ENCODE results near the gene CACNA1A.
A peak's percentile ranks its signal among the peaks of the same experiment; 100 is the strongest.
"Not testable (repeated sequence)": the region's sequence is repeated elsewhere in the genome, so short reads cannot be mapped to it uniquely, and the experiment has no call there.

CACNA1A gene

DNA sequence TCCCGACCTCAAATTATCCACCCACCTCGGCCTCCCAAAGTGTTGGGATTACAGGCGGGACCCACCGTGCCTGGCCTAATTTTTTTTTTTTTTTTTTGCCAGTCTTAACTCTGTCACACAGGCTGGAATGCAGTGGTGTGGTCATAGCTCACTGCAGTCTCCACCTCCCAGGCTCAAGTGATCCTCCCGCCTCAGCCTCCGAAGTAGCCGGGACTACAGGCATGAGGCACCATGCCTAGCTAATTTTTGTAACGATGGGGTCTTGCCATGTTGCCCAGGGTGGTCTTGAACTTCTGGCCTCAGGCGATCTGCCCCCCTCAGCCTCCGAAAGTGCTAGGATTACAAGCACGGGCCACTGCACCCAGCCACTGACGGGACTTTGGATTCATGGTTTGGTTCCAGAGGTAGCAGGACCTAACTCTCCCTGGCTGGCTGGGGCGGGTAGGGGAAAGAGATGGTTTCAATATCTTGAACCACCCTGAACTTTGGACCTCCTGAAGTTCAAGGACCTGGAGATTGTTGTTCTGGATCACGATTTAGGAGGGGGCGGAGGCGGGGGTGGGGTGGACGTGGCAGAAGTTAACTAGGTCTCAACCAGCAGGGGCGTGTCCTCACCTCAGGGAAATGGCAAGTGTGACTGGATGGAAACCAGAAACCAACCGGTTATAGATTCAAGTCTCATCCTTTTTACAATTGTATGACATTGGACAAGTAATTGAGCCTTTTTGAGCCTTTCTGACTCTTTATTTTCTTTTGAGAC is 315.3 kb downstream of the CACNA1A start:
- ChIA-PET POLR2A (no interaction called here), CTCF (interaction anchor here (1.3 kb wide), 1 partner anchor 35 kb away, joined by 3 read pairs; no protein-coding TSS in a partner anchor)
- DNase-seq (ENCODE audit: extremely low spot score), result no peak
- TF ChIP-seq, protein P1, sequence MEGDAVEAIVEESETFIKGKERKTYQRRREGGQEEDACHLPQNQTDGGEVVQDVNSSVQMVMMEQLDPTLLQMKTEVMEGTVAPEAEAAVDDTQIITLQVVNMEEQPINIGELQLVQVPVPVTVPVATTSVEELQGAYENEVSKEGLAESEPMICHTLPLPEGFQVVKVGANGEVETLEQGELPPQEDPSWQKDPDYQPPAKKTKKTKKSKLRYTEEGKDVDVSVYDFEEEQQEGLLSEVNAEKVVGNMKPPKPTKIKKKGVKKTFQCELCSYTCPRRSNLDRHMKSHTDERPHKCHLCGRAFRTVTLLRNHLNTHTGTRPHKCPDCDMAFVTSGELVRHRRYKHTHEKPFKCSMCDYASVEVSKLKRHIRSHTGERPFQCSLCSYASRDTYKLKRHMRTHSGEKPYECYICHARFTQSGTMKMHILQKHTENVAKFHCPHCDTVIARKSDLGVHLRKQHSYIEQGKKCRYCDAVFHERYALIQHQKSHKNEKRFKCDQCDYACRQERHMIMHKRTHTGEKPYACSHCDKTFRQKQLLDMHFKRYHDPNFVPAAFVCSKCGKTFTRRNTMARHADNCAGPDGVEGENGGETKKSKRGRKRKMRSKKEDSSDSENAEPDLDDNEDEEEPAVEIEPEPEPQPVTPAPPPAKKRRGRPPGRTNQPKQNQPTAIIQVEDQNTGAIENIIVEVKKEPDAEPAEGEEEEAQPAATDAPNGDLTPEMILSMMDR (IDR thresholded peaks at IDR 0.05; ENCODE audit: control extremely low read depth, extremely low read depth, low read depth, missing control alignments), result no peak

DNA sequence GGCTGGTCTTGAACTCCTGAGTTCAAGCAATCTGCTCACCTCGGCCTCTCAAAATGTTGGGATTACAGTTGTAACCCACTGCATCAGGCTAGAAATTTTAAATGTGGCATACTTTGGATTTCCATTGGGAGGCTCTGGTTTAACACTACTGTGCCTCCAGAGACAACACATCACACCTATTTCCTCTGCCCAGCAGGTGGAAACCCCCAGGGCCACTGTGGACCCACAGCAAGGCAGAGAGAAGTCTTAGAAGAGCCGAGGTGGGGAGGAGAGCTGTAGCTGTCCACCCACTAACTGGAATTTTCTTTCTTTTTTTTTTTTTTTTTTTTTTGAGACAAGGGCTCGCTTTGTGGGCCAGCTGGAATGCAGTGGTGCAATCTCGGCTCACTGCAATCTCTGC is 316.7 kb downstream of the CACNA1A start:
- DNase-seq (ENCODE audit: extremely low spot score), result no peak
- TF ChIP-seq, protein P1 (IDR thresholded peaks at IDR 0.05; ENCODE audit: control extremely low read depth, extremely low read depth, low read depth, missing control alignments), result no peak
- ChIA-PET CTCF (no interaction called here), POLR2A (no interaction called here)

DNA sequence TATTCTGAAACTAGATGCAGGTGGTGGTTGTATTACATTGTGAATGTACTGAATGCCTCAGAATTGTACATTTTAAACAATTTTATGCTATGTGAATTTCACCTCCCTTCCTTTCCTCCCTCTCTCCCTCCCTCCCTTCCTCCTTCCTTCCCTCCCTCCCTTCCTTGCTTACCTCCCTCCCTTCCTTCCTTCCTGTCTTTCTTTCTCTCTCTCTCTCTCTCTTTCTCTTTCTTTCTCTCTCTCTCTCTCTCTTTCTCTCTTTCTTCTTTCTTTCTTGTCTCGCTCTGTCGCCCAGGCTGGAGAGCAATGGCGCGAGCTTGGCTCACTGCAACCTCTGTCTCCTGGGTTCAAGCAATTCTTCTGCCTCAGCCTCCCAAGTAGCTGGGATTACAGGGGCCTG is 318.9 kb downstream of the CACNA1A start:
- TF ChIP-seq, protein P1 (IDR thresholded peaks at IDR 0.05; ENCODE audit: control extremely low read depth, extremely low read depth, low read depth, missing control alignments), result no peak
- ChIA-PET POLR2A (no interaction called here), CTCF (no interaction called here)
- DNase-seq (ENCODE audit: extremely low spot score), result no peak

DNA sequence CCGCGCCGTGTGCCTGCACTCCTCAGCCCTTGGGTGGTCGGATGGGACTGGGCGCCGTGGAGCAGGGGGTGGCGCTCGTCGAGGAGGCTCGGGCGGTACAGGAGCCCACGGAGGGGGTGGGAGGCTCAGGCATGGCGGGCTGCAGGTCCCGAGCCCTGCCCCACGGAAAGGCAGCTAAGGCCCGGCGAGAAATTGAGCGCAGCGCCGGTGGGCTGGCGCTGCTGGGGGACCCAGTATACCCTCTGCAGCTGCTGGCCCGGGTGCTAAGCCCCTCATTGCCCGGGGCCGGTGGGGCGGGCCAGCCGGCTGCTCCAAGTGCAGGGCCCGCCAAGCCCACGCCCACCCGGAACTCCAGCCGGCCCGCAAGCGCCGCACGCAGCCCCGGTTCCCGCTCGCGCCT is 319.6 kb downstream of the CACNA1A start:
- POLR2A ChIA-PET, result interaction anchor here (0.6 kb wide), 1 partner anchor 8 kb away, joined by 8 read pairs; no protein-coding TSS in a partner anchor
- DNase-seq (ENCODE audit: extremely low spot score), result not testable (repeated sequence)
- CTCF ChIA-PET, result interaction anchor here (1.0 to 1.9 kb wide), 2 partner anchors 8 kb away, joined by 3 to 12 read pairs; no protein-coding TSS in a partner anchor

DNA sequence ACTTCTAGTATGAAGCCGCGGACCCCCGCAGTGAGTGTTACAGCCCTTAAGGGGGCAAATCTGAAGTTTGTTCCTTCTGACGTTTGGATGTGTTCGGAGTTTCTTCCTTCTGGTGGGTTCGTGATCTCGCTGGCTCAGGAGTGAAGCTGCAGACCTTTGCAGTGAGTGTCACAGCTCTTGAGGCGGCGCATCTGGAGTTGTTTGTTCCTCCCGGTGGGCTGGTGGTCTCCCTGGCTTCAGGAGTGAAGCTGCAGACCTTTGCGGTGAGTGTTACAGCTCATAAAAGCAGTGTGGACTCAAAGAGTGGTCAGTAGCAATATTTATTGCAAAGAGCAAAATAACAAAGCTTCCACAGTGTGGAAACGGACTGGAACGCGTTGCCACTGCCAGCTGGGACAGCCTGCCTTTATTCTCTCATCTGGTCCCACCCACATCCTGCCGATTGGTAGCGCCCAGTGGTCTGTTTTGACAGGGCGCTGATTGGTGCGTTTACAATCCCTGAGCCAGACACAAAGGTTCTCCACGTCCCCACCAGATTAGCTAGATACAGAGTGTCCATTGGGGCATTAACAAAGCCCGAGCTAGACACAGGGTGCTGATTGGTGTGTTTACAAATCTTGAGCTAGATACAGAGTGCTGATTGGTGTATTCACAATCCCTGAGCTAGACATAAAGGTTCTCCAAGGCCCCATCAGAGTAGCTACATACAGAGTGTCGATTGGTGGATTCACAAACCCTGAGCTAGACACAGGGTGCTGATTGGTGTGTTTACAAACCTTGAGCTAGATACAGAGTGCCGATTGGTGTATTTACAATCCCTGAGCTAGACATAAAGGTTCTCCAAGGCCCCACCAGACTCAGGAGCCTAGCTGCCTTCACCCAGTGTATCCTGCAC is 320.3 kb downstream of the CACNA1A start:
- ChIA-PET POLR2A (interaction anchor here (0.6 kb wide), 1 partner anchor 8 kb away, joined by 8 read pairs; no protein-coding TSS in a partner anchor), CTCF (interaction anchor here (1.0 to 1.9 kb wide), 2 partner anchors 8 to 9 kb away, joined by 3 to 12 read pairs; no protein-coding TSS in a partner anchor)
- not testable (repeated sequence) for DNase-seq (ENCODE audit: extremely low spot score)

DNA sequence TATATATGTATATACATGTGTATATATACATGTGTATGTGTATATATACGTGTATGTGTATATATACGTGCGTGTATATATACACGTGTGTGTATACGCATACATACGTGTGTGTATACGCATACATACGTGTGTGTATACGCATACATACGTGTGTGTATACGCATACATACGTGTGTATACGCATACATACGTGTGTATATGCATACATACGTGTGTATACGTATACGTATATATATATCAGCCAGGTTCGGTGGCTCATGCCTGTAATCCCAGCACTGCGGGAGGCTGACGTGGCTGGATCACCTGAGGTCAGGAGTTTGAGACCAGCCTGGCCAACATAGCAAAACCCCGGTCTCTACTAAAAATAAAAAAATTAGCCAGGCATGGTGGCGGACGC is 321.4 kb downstream of the CACNA1A start:
- POLR2A ChIA-PET; DNase-seq (ENCODE audit: extremely low spot score); CTCF ChIA-PET: not testable (repeated sequence)

DNA sequence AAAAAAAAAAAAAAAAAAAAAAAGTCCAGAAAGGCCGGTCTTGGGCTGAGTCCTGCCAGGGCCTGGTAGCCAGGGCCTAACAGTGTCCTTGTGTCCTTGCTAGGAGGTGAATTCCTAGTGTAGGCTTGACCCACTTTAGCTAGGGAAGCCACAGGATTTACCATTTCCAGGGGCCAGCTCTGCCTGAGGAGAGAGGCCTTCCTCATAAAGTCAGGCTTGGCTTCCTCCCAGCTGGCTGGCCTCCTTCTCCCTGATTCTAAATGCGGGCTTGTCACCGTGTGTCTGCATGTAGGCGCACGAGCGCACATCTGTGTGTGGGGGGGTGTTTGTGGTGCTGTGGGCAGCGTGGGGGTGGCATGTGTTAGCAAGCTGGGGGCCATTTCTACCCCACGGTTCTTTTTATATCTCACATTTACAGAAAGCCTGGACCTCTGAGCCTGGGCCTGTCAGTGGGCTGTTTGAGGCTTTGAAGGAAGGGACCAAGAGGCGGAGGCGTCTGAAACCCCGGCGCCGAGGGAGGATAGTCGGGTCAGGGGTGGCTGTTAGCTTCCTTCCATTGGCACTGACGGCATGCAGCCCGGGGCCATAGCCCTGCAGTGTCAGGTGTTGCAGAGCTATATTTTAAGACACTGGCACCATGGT is 324.4 kb downstream of the CACNA1A start:
- POLR2A ChIA-PET, result interaction anchor here (0.6 to 1.9 kb wide), 2 partner anchors 26 to 29 kb away, joined by 4 to 13 read pairs; no protein-coding TSS in a partner anchor
- DNase-seq (ENCODE audit: extremely low spot score), result peak; percentile 64
- CTCF ChIA-PET, result interaction anchor here (0.6 to 4.9 kb wide), 7 partner anchors 8 to 120 kb away, joined by 3 to 31 read pairs (median 4); no protein-coding TSS in a partner anchor
- TF ChIP-seq, protein P1 (IDR thresholded peaks at IDR 0.05; ENCODE audit: control extremely low read depth, extremely low read depth, low read depth, missing control alignments), result no peak

DNA sequence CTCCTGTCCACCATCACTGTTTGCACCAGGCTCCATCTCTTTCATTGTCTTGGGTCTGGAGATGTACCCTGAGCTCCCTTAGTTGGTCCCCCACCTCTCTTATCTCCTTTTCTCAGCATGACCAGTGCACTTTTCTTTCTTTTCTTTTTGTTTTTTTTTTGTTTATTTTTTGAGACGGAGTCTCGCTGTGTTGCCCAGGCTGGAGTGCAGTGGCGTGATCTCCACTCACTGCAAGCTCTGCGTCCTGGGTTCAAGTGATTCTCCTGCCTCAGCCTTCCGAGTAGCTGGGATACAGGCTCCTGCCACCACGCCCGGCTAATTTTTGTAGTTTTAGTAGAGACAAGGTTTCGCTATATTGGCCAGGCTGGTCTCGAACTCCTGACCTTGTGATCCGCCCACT is 328.0 kb downstream of the CACNA1A start:
- DNase-seq (ENCODE audit: extremely low spot score); POLR2A ChIA-PET: not testable (repeated sequence)
- CTCF ChIA-PET, result interaction anchor here (0.7 kb wide), 1 partner anchor 8 kb away, joined by 3 read pairs; no protein-coding TSS in a partner anchor

DNA sequence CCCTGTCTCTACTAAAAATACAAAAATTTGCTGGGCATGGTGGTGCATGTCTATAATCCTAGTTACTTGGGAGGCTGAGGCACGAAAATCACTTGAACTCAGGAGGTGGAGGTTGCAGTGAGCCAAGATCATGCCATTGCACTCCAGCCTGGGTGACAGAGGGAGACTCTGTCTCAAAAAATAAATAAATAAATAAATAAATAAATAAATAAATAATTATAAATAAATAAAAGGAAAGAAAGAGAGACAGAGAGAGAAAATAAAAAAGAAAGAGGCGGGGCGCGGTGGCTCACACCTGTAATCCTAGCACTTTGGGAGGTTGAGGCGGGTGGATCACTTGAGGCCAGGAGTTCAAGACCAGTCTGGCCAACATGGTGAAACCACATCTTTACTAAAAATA is 328.7 kb downstream of the CACNA1A start:
- CTCF ChIA-PET, result interaction anchor here (2.4 kb wide), 1 partner anchor 18 kb away, joined by 8 read pairs; no protein-coding TSS in a partner anchor
- POLR2A ChIA-PET; DNase-seq (ENCODE audit: extremely low spot score): not testable (repeated sequence)

Data from GM10248 (cell line).